Astrocyte (in vitro differentiated cells and primary cell): ENCODE results near the gene LRRC36. TPM values are rescaled to one million over a fixed set of nuclear protein-coding genes. Genes with fewer than 3 reads are reported as not detected.

Experiments
- DNase-seq: peaks from one replicate; pipeline ENCODE4 v3.0.0-alpha.2; 2010; ENCODE audit warnings: low read depth
- FAIRE-seq: peaks from 2 replicates; lab custom pipeline; 2011; peaks lifted over from hg19 to GRCh38; lab: Jason Lieb, UNC
- H2AFZ ChIP-seq: 2 replicates; pipeline ENCODE4 v1.6.0; 2012; ENCODE audit warnings: low read depth, low read length, inconsistent platforms
- H3K27ac ChIP-seq: 2 replicates; pipeline ENCODE4 v1.5.1; 2011; ENCODE audit warnings: low read depth, low read length, inconsistent platforms
- H3K27me3 ChIP-seq: 2 replicates; pipeline ENCODE4 v1.6.0; 2011; ENCODE audit warnings: low read length, inconsistent platforms; ENCODE audit not compliant: insufficient read depth
- H3K36me3 ChIP-seq: 2 replicates; pipeline ENCODE4 v1.5.1; 2011; ENCODE audit warnings: low read length, inconsistent platforms; ENCODE audit not compliant: insufficient read depth
- H3K4me1 ChIP-seq: 2 replicates; pipeline ENCODE4 v1.5.1; 2011; ENCODE audit warnings: low read length, inconsistent platforms; ENCODE audit not compliant: insufficient read depth
- H3K4me2 ChIP-seq: 2 replicates; pipeline ENCODE4 v1.6.0; 2012; ENCODE audit warnings: low read length, inconsistent platforms
- H3K4me3 ChIP-seq: 2 replicates; pipeline ENCODE4 v1.5.1; 2011; ENCODE audit warnings: low read depth, mild to moderate bottlenecking, low read length, inconsistent platforms; ENCODE audit not compliant: insufficient read depth
- H3K79me2 ChIP-seq: 2 replicates; pipeline ENCODE4 v1.6.0; 2012; ENCODE audit warnings: mild to moderate bottlenecking, low read length, inconsistent platforms; ENCODE audit not compliant: insufficient read depth
- H3K9ac ChIP-seq: 2 replicates; pipeline ENCODE4 v1.6.0; 2012; ENCODE audit warnings: mild to moderate bottlenecking, low read length, inconsistent platforms
- H3K9me3 ChIP-seq: 2 replicates; pipeline ENCODE4 v1.5.1; 2012; ENCODE audit warnings: low read depth, mild to moderate bottlenecking, low read length, inconsistent platforms; ENCODE audit not compliant: insufficient read depth
- H4K20me1 ChIP-seq: 2 replicates; pipeline ENCODE4 v1.6.0; 2012; ENCODE audit warnings: low read length, inconsistent platforms; ENCODE audit not compliant: insufficient read depth
- H3K27ac Mint-ChIP-seq: one replicate; pipeline ENCODE4 v1.8.0; 2021; ENCODE audit warnings: mild to moderate bottlenecking, mixed read lengths; ENCODE audit not compliant: unreplicated experiment
- H3K27me3 Mint-ChIP-seq: one replicate; pipeline ENCODE4 v1.8.0; 2021; ENCODE audit warnings: low read depth, mixed read lengths; ENCODE audit not compliant: unreplicated experiment
- H3K36me3 Mint-ChIP-seq: one replicate; pipeline ENCODE4 v1.8.0; 2021; ENCODE audit warnings: low read depth, mixed read lengths; ENCODE audit not compliant: unreplicated experiment
- H3K4me1 Mint-ChIP-seq: one replicate; pipeline ENCODE4 v1.8.0; 2021; ENCODE audit warnings: low read depth, mixed read lengths; ENCODE audit not compliant: unreplicated experiment
- H3K4me3 Mint-ChIP-seq: one replicate; pipeline ENCODE4 v1.8.0; 2021; ENCODE audit warnings: mild to moderate bottlenecking, moderate library complexity, mixed read lengths; ENCODE audit not compliant: unreplicated experiment
- H3K9me3 Mint-ChIP-seq: one replicate; pipeline ENCODE4 v1.8.0; 2021; ENCODE audit warnings: mild to moderate bottlenecking, mixed read lengths; ENCODE audit not compliant: unreplicated experiment
- CTCF ChIP-seq: IDR thresholded peaks from 2 replicates; pipeline ENCODE4 v1.5.1; 2011; ENCODE audit warnings: low read depth, mild to moderate bottlenecking, inconsistent platforms, low read length, moderate library complexity; ENCODE audit not compliant: insufficient read depth
- EZH2 ChIP-seq: IDR thresholded peaks from 2 replicates; pipeline ENCODE4 v1.6.1; 2012; ENCODE audit warnings: mild to moderate bottlenecking, low read length, inconsistent platforms; ENCODE audit not compliant: insufficient read depth
- total RNA-seq: library from RNA; stranded (reverse); gene quantifications from 2 replicates; pipeline ENCODE4 v1.2.1, GENCODE V29; 2021

The LRRC36 gene
- total RNA-seq, 1 donor from 2014 or later, result not detected

GRCh38 chr16:67403976-67404555 is 77.5 kb downstream of the LRRC36 start:
- H3K36me3 Mint-ChIP-seq, result peaks cover 4% of the 10 kb centered on the region
- H3K36me3 ChIP-seq, result no peaks in the 10 kb centered on the region
- no peak for TF ChIP-seq CTCF
- H3K4me2 ChIP-seq, result no peak overlapping the region
- H2AFZ ChIP-seq, result no peak overlapping the region
- peaks cover 4% of the 10 kb centered on the region for H4K20me1 ChIP-seq
- no peak overlapping the region for H3K4me3 ChIP-seq
- H3K4me3 Mint-ChIP-seq, result no peak overlapping the region
- H3K27me3 Mint-ChIP-seq, result peaks cover 27% of the 10 kb centered on the region
- H3K4me1 Mint-ChIP-seq, result peaks cover 11% of the 10 kb centered on the region
- DNase-seq, result no peak
- no peak overlapping the region for H3K27ac Mint-ChIP-seq
- peaks cover 23% of the 10 kb centered on the region for H3K4me1 ChIP-seq
- H3K9me3 Mint-ChIP-seq, result no peaks in the 10 kb centered on the region
- no peak overlapping the region for H3K27ac ChIP-seq
- FAIRE-seq, result no peak
- H3K79me2 ChIP-seq, result no peaks in the 10 kb centered on the region
- H3K27me3 ChIP-seq, result no peaks in the 10 kb centered on the region
- no peaks in the 10 kb centered on the region for H3K9me3 ChIP-seq
- H3K9ac ChIP-seq, result no peak overlapping the region

- H3K4me2 ChIP-seq, result no peak overlapping the region
These were observed 78.2 kb downstream of the LRRC36 start for GRCh38 chr16:67404740-67405226.

More at GRCh38 chr16:67404740-67405226, 78.2 kb downstream of the LRRC36 start:
- H3K79me2 ChIP-seq, result no peaks in the 10 kb centered on the region
- no peak overlapping the region for H3K4me3 ChIP-seq
- Mint-ChIP-seq H3K4me3 (no peak overlapping the region), H3K27ac (no peak overlapping the region), H3K4me1 (peaks cover 11% of the 10 kb centered on the region), H3K27me3 (peaks cover 27% of the 10 kb centered on the region), H3K36me3 (peaks cover 4% of the 10 kb centered on the region), H3K9me3 (no peaks in the 10 kb centered on the region)
- H4K20me1 ChIP-seq, result peaks cover 2% of the 10 kb centered on the region
- H3K27me3 ChIP-seq, result no peaks in the 10 kb centered on the region
- DNase-seq (no peak), FAIRE-seq (no peak)
- peaks cover 21% of the 10 kb centered on the region for H3K4me1 ChIP-seq
- no peaks in the 10 kb centered on the region for H3K36me3 ChIP-seq
- TF ChIP-seq CTCF (no peak), EZH2 (no peak)
- no peak overlapping the region for H3K9ac ChIP-seq
- no peaks in the 10 kb centered on the region for H3K9me3 ChIP-seq
- H2AFZ ChIP-seq, result no peak overlapping the region
- no peak overlapping the region for H3K27ac ChIP-seq
